ENCODE results near the gene CEBPG.

Gene CEBPG

DNA sequence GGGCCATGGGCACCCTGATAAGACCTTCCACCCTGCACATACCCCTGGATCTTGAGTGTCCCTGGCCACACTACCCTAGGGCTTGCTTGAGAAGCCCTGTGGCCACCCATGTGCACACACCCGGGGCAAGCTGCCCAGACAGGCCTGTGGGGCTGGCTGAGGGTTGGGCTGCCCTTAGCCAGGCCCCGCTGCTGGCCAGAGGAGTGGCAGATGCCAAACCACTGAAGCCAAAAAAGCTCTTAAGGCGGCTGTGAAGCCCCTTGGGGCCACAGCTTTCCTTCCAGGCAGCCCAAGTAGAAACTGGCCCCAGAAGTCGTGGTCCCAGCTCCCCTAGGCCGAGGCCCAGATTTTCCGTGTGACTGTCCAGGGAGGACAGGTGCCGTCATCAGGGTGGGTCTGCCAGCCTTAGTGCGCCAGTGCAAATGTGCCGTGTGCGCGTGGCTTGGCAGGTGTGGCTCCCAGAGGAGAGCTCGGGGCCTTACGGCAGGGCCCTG is 14.8 kb downstream of the CEBPG start:
- no peaks in the 10 kb centered on the region for H3K4me1 ChIP-seq (ENCODE audit: low read depth, poor library complexity, severe bottlenecking)

DNA sequence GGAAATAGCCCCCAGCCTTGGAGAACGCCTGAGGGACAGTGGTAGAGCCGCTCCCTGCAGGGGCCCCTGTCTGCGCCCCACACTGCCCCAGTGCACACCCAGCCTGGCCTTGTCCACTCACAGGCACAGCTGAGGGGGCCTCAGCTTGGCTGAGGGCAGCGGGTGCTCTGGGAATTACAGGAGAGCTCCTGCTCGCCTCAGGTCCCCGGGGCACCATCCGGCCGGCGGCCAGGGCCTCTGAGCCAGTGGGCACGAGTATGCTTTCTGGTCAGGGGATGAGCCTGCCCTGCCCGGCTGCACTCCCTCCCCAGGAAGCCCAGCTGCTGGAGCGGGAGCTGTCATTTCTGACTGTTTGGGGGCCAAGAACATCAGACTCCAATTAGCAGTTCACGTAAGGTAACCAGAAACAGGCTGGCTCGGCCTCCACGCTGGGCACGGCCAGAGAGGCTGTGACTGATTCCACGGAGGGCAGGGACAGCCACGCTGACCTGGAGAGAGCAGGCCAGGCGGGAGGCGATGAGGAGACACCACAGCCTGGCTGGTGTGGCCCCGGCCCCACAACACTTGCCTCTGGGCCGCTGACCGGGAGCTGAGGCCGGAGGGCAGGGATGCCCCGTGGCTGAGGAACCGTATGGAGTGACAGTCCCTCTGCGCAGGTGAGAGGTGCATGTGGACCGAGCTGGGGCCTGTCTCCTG is 15.4 kb downstream of the CEBPG start:
- Histone ChIP-seq H3K36me3 (ENCODE audit: insufficient read depth) (no peaks in the 10 kb centered on the region), H2AFZ (ENCODE audit: low read depth) (no peak overlapping the region), H3K4me3 (IDR thresholded peaks at IDR 0.05; ENCODE audit: insufficient read depth, low read depth, low read length) (no peak overlapping the region), H3K79me2 (ENCODE audit: insufficient read depth, low read depth) (peaks cover 1% of the 10 kb centered on the region; the same call in 1 of the 2 replicates), H3K4me2 (no peak overlapping the region), H3K27ac (no peak overlapping the region), H3K9ac (no peak overlapping the region), H3K27me3 (ENCODE audit: insufficient read depth, low read depth) (no peaks in the 10 kb centered on the region), H4K20me1 (ENCODE audit: insufficient read depth) (no peaks in the 10 kb centered on the region), H3K4me1 (ENCODE audit: low read depth, poor library complexity, severe bottlenecking) (no peaks in the 10 kb centered on the region)
- TF ChIP-seq, protein P1, sequence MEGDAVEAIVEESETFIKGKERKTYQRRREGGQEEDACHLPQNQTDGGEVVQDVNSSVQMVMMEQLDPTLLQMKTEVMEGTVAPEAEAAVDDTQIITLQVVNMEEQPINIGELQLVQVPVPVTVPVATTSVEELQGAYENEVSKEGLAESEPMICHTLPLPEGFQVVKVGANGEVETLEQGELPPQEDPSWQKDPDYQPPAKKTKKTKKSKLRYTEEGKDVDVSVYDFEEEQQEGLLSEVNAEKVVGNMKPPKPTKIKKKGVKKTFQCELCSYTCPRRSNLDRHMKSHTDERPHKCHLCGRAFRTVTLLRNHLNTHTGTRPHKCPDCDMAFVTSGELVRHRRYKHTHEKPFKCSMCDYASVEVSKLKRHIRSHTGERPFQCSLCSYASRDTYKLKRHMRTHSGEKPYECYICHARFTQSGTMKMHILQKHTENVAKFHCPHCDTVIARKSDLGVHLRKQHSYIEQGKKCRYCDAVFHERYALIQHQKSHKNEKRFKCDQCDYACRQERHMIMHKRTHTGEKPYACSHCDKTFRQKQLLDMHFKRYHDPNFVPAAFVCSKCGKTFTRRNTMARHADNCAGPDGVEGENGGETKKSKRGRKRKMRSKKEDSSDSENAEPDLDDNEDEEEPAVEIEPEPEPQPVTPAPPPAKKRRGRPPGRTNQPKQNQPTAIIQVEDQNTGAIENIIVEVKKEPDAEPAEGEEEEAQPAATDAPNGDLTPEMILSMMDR (conservative IDR thresholded peaks at IDR 0.05; ENCODE audit: low read depth, low read length): no peak

More for the DNA sequence above, 14.8 kb downstream of the CEBPG start:
- no peak overlapping the region for H3K4me3 ChIP-seq (IDR thresholded peaks at IDR 0.05; ENCODE audit: insufficient read depth, low read depth, low read length)
- H3K79me2 ChIP-seq (ENCODE audit: insufficient read depth, low read depth): peaks cover 7% of the 10 kb centered on the region; the same call in 1 of the 2 replicates
- no peaks in the 10 kb centered on the region for H3K36me3 ChIP-seq (ENCODE audit: insufficient read depth)
- no peaks in the 10 kb centered on the region for H4K20me1 ChIP-seq (ENCODE audit: insufficient read depth)
- no peak overlapping the region for H2AFZ ChIP-seq (ENCODE audit: low read depth)
- H3K4me2 ChIP-seq: no peak overlapping the region
- no peak overlapping the region for H3K27ac ChIP-seq
- TF ChIP-seq, protein P1 (conservative IDR thresholded peaks at IDR 0.05; ENCODE audit: low read depth, low read length): no peak
- no peaks in the 10 kb centered on the region for H3K27me3 ChIP-seq (ENCODE audit: insufficient read depth, low read depth)
- no peak overlapping the region for H3K9ac ChIP-seq

DNA sequence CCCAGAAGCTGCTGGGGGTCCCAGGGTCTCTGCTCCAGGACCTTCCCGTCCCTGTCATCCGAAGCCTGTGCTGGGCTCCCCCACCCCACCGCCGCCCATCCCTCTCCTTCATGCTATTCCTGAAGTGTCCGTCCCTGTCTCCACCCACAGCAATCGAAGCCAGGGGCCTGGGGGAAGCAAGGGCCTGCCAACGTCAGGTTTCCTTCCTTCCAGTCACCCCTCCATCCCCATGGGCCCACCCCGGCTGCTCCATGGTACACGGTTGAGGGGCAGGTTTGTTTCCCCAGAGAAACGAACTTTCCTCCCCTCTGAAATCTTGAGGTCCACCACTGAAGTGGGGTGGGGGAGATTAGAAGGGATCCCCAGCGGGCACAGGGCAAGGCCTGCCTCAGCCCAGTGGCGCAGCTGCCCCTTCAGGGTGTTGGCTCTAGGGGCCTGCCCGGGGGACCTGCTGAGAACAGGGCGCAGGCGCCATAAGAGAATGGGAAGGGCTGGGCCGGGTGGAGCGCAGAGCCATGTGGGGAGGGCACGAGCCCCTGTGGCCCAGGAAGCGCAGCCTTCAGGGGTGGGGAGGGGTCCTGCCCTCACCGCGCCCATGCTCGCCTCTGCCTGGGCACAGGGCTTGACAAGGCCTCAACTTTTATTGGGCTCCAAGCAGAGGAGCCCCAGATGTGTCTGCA is 16.1 kb downstream of the CEBPG start:
- H3K27me3 ChIP-seq (ENCODE audit: insufficient read depth, low read depth): no peaks in the 10 kb centered on the region
- TF ChIP-seq, protein P1 (conservative IDR thresholded peaks at IDR 0.05; ENCODE audit: low read depth, low read length): no peak
- H4K20me1 ChIP-seq (ENCODE audit: insufficient read depth): no peaks in the 10 kb centered on the region
- no peak overlapping the region for H3K4me3 ChIP-seq (IDR thresholded peaks at IDR 0.05; ENCODE audit: insufficient read depth, low read depth, low read length)
- H3K36me3 ChIP-seq (ENCODE audit: insufficient read depth): no peaks in the 10 kb centered on the region
- H3K4me2 ChIP-seq: no peak overlapping the region
- H3K4me1 ChIP-seq (ENCODE audit: low read depth, poor library complexity, severe bottlenecking): no peaks in the 10 kb centered on the region
- no peaks in the 10 kb centered on the region; the same call in 1 of the 2 replicates for H3K79me2 ChIP-seq (ENCODE audit: insufficient read depth, low read depth)
- H3K9ac ChIP-seq: no peak overlapping the region
- no peak overlapping the region for H2AFZ ChIP-seq (ENCODE audit: low read depth)
- H3K27ac ChIP-seq: no peak overlapping the region

DNA sequence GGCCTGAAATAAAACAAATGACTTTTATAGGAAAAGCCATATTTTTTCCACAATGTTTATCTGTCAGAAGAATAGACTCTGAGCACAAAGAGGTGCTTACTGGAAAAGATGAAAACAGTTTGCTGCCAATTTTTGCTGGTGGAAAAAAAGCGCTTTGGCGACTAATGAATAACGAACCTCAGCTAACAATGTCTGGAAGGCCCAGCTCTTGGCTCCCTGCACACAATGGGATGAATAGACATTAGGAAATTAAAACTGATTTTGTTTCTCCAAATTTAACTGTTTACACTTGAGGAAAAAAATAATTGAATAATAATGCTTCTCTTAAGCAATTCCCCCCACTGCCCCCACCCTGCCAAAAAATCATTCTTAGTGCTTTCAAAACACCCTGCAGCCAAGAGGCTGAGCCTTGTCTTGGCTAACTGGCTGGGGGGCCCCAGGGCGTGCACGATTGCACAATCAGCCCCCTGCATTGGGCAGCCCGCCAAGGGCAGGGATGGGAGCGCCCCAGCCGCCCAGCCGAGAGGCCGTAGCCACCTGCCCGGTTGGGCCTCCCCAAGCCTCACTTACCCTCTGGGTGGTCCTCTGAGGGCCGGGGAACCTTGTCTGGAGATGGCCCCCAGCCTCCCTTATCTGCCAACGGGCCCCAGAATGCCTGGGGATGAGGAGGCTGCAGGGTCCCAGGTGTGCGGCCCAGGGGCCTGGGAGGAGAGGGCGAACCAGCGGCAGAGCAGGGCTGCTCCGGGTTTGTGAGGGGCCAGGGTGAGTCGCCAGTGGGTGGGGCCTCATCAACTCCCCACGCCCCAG is 16.8 kb downstream of the CEBPG start:
- H3K9ac ChIP-seq: no peak overlapping the region
- TF ChIP-seq, protein P1 (conservative IDR thresholded peaks at IDR 0.05; ENCODE audit: low read depth, low read length): no peak
- no peak overlapping the region for H2AFZ ChIP-seq (ENCODE audit: low read depth)
- no peaks in the 10 kb centered on the region for H3K36me3 ChIP-seq (ENCODE audit: insufficient read depth)
- H3K4me3 ChIP-seq (IDR thresholded peaks at IDR 0.05; ENCODE audit: insufficient read depth, low read depth, low read length): no peak overlapping the region
- no peaks in the 10 kb centered on the region for H4K20me1 ChIP-seq (ENCODE audit: insufficient read depth)
- no peak overlapping the region for H3K4me2 ChIP-seq
- H3K27ac ChIP-seq: no peak overlapping the region
- H3K27me3 ChIP-seq (ENCODE audit: insufficient read depth, low read depth): no peaks in the 10 kb centered on the region
- H3K4me1 ChIP-seq (ENCODE audit: low read depth, poor library complexity, severe bottlenecking): no peaks in the 10 kb centered on the region
- H3K79me2 ChIP-seq (ENCODE audit: insufficient read depth, low read depth): no peaks in the 10 kb centered on the region
